H1 (cell line): ENCODE data around the gene RCC2. TPM values are rescaled to one million over a fixed set of nuclear protein-coding genes. Genes with fewer than 3 reads are reported as not detected.

Experiments used
- CTCF ChIA-PET: fragments of 300-600 bp; sonication (Branson Sonifier 250); formaldehyde crosslinking; loops from one replicate; lab custom pipeline; 2021; ENCODE audit not compliant: partially characterized antibody; lab: Charles Lee
- POLR2A ChIA-PET: fragments of 300-600 bp; sonication (Branson Sonifier 250); formaldehyde crosslinking; loops from one replicate; lab custom pipeline; 2021; ENCODE audit warnings: inconsistent platforms; ENCODE audit not compliant: partially characterized antibody; lab: Charles Lee
- DNase-seq, 2 experiments: peaks; one replicate each; pipeline versions ENCODE4 v3.0.0 to v3.0.0-alpha.2; 2010 to 2022; ENCODE audit warnings: low spot score in 2 of 2, low read depth in 1 of 2, mixed read lengths in 1 of 2
- FAIRE-seq: peaks from 2 replicates; lab custom pipeline; 2011; peaks lifted over from hg19 to GRCh38; lab: Jason Lieb, UNC
- H2AFZ ChIP-seq: 2 replicates; pipeline ENCODE4 v1.8.1; 2012; ENCODE audit warnings: low read length, inconsistent platforms
- H2AK5ac ChIP-seq: 2 replicates; pipeline ENCODE4 v1.6.1; 2013; ENCODE audit warnings: low read depth, low read length
- H2BK120ac ChIP-seq: replicated peaks from 2 replicates; pipeline ENCODE3; 2013; ENCODE audit warnings: low read depth, low read length, inconsistent platforms
- H2BK12ac ChIP-seq: 2 replicates; pipeline ENCODE4 v1.6.1; 2013; ENCODE audit warnings: low read depth, low read length
- H2BK15ac ChIP-seq: 2 replicates; pipeline ENCODE4 v1.6.1; 2013; ENCODE audit warnings: low read length
- H2BK20ac ChIP-seq: 2 replicates; pipeline ENCODE4 v1.6.1; 2013; ENCODE audit warnings: low read length
- H2BK5ac ChIP-seq: 2 replicates; pipeline ENCODE4 v1.6.1; 2013; ENCODE audit warnings: low read depth, low read length
- H3K14ac ChIP-seq: 2 replicates; pipeline ENCODE4 v1.6.1; 2013; ENCODE audit warnings: inconsistent platforms; ENCODE audit not compliant: insufficient read length
- H3K18ac ChIP-seq: 2 replicates; pipeline ENCODE4 v1.6.1; 2013; ENCODE audit warnings: low read length; ENCODE audit errors: extremely low read depth
- H3K23ac ChIP-seq: 2 replicates; pipeline ENCODE4 v1.6.1; 2013; ENCODE audit warnings: inconsistent platforms; ENCODE audit not compliant: insufficient read length
- H3K23me2 ChIP-seq: 2 replicates; pipeline ENCODE4 v1.6.1; 2013; ENCODE audit warnings: low read depth, low read length
- H3K27ac ChIP-seq: 2 replicates; pipeline ENCODE4 v1.6.1; 2011; ENCODE audit warnings: low read depth, low read length, inconsistent platforms
- H3K27me3 ChIP-seq, 4 experiments: replicated peaks in 1 of 4; 1 replicate in 1 of 4; 2 replicates in 3 of 4; pipeline versions ENCODE4 v1.6.1 to v1.8.1; 2011 to 2013; ENCODE audit warnings: low read length in 3 of 4, mild to moderate bottlenecking in 3 of 4, inconsistent platforms in 2 of 4, mixed read lengths in 2 of 4, moderate library complexity in 1 of 4; ENCODE audit not compliant: control insufficient read depth in 3 of 4, insufficient read depth in 3 of 4; ENCODE audit errors: extremely low read depth in 1 of 4
- H3K36me3 ChIP-seq, 4 experiments: 2 replicates each; pipeline versions ENCODE4 v1.6.1 to v1.8.1; 2011 to 2013; ENCODE audit warnings: mild to moderate bottlenecking in 4 of 4, low read length in 3 of 4, moderate library complexity in 2 of 4, control low read depth in 1 of 4, inconsistent platforms in 1 of 4; ENCODE audit not compliant: insufficient read depth in 4 of 4, control insufficient read depth in 2 of 4
- H3K4ac ChIP-seq: replicated peaks from 2 replicates; pipeline ENCODE3; 2013; ENCODE audit warnings: low read length, low read depth, mixed read lengths, inconsistent platforms; ENCODE audit not compliant: insufficient read length
- H3K4me1 ChIP-seq, 4 experiments: replicated peaks in 1 of 4; 1 replicate in 1 of 4; 2 replicates in 3 of 4; pipeline versions ENCODE4 v1.6.1 to v1.8.1; 2011 to 2013; ENCODE audit warnings: low read length in 3 of 4, inconsistent platforms in 2 of 4, mixed read lengths in 1 of 4; ENCODE audit not compliant: insufficient read depth in 4 of 4, control insufficient read depth in 3 of 4
- H3K4me2 ChIP-seq, 2 experiments: 2 replicates each; pipeline versions ENCODE4 v1.6.1 to v1.8.1; 2011 to 2013; ENCODE audit warnings: low read depth in 2 of 2, low read length in 2 of 2, control low read depth in 1 of 2, inconsistent platforms in 1 of 2, mild to moderate bottlenecking in 1 of 2; ENCODE audit not compliant: insufficient read depth in 1 of 2
- H3K4me3 ChIP-seq, 4 experiments: fragments of 200-600, 300-600 bp in 1 of 4; sonication (generic), shearing (Covaris generic), sonication (Bioruptor Twin) in 1 of 4; 2 replicates each; pipeline versions ENCODE4 v1.5.1 to v1.8.1; 2011 to 2016; ENCODE audit warnings: low read length in 4 of 4, low read depth in 3 of 4, control low read depth in 2 of 4, inconsistent platforms in 2 of 4, mild to moderate bottlenecking in 2 of 4, mixed read lengths in 1 of 4, moderate library complexity in 1 of 4; ENCODE audit not compliant: insufficient read depth in 2 of 4; ENCODE audit errors: extremely low read depth in 1 of 4
- H3K56ac ChIP-seq: replicated peaks from 2 replicates; pipeline ENCODE3; 2013; ENCODE audit warnings: low read depth, mild to moderate bottlenecking, mixed read lengths, low read length, inconsistent platforms; ENCODE audit not compliant: insufficient read length
- H3K79me1 ChIP-seq: 2 replicates; pipeline ENCODE4 v1.6.1; 2013; ENCODE audit warnings: low read depth, low read length, control low read depth
- H3K79me2 ChIP-seq, 2 experiments: 2 replicates each; pipeline versions ENCODE4 v1.6.1 to v1.8.1; 2012 to 2013; ENCODE audit warnings: low read length in 2 of 2, mild to moderate bottlenecking in 2 of 2, inconsistent platforms in 1 of 2; ENCODE audit not compliant: insufficient read depth in 2 of 2, control insufficient read depth in 1 of 2
- H3K9ac ChIP-seq, 4 experiments: replicated peaks in 1 of 4; 1 replicate in 1 of 4; 2 replicates in 3 of 4; pipeline versions ENCODE4 v1.6.1 to v1.8.1; 2011 to 2013; ENCODE audit warnings: low read depth in 3 of 4, low read length in 3 of 4, control low read depth in 2 of 4, mild to moderate bottlenecking in 2 of 4, moderate library complexity in 2 of 4, inconsistent platforms in 1 of 4; ENCODE audit errors: extremely low read depth in 1 of 4
- H3K9me3 ChIP-seq, 2 experiments: 2 replicates each; pipeline versions ENCODE4 v1.6.1 to v1.8.1; 2012 to 2013; ENCODE audit warnings: mild to moderate bottlenecking in 2 of 2, moderate library complexity in 2 of 2, control low read depth in 1 of 2, inconsistent platforms in 1 of 2, low read depth in 1 of 2, low read length in 1 of 2, mixed read lengths in 1 of 2; ENCODE audit not compliant: insufficient read depth in 2 of 2
- H4K20me1 ChIP-seq, 2 experiments: replicated peaks in 1 of 2; 2 replicates each; pipeline versions ENCODE3 to v1.8.1; 2011 to 2013; ENCODE audit warnings: inconsistent platforms in 2 of 2, low read length in 2 of 2, mild to moderate bottlenecking in 1 of 2; ENCODE audit not compliant: insufficient read depth in 2 of 2, control insufficient read depth in 1 of 2
- H4K5ac ChIP-seq: 2 replicates; pipeline ENCODE4 v1.6.1; 2013; ENCODE audit warnings: low read length, low read depth, mixed read lengths, inconsistent platforms; ENCODE audit not compliant: insufficient read length
- H4K8ac ChIP-seq: 2 replicates; pipeline ENCODE4 v1.8.0; 2013; ENCODE audit warnings: mild to moderate bottlenecking, moderate library complexity, low read length, inconsistent platforms; ENCODE audit not compliant: insufficient read depth; ENCODE audit errors: extremely low read depth
- H4K91ac ChIP-seq: replicated peaks from 2 replicates; pipeline ENCODE3; 2013; ENCODE audit warnings: low read length, mixed read lengths, inconsistent platforms; ENCODE audit not compliant: insufficient read length
- BACH1 ChIP-seq: IDR thresholded peaks from 2 replicates; pipeline ENCODE4 v1.6.1; 2012; ENCODE audit warnings: low read length, improper control_type of control experiment
- EZH2 ChIP-seq: fragments of 200-600 bp; sonication (generic); IDR thresholded peaks from 2 replicates; pipeline ENCODE4 v1.7.1; 2012; ENCODE audit warnings: low read depth, mild to moderate bottlenecking, moderate library complexity, low read length, inconsistent platforms; ENCODE audit not compliant: severe bottlenecking
- HDAC6 ChIP-seq: IDR thresholded peaks from one replicate; pipeline ENCODE4 v1.7.1; 2012; ENCODE audit warnings: low read depth, mild to moderate bottlenecking, inconsistent platforms, low read length, moderate library complexity
- KDM1A ChIP-seq: fragments of 200-600, 300-600 bp; sonication (generic); IDR thresholded peaks from 2 replicates; pipeline ENCODE4 v1.7.1; 2016; ENCODE audit warnings: mild to moderate bottlenecking, low read length, borderline replicate concordance
- SUZ12 ChIP-seq: fragments of 200-600 bp; sonication (generic); IDR thresholded peaks from 2 replicates; pipeline ENCODE4 v1.6.1; 2012; ENCODE audit warnings: mild to moderate bottlenecking, inconsistent platforms, low read length, moderate library complexity, mixed read lengths
- YY1 ChIP-seq: IDR thresholded peaks from 2 replicates; pipeline ENCODE4 v1.6.1; 2011; ENCODE audit warnings: low read depth, mild to moderate bottlenecking, low read length
- WGBS, 2 experiments: shearing (Covaris generic) in 1 of 2; methylation state at CpG; one replicate each; pipeline versions ENCODE4 v1.1.6 to v1.1.7; 2013 to 2015; ENCODE audit warnings: low lambda C conversion rate in 2 of 2, mixed read lengths in 2 of 2, inconsistent platforms in 1 of 2, low coverage in 1 of 2, missing lambda C conversion rate in 1 of 2; ENCODE audit not compliant: insufficient replicate concordance in 2 of 2, insufficient coverage in 1 of 2, insufficient read length in 1 of 2; ENCODE audit errors: extremely low coverage in 1 of 2, missing lambda C conversion rate in 1 of 2; 5-methylcytosine and 5-hydroxymethylcytosine counted together
- polyA plus RNA-seq, 7 experiments: library from polyadenylated mRNA; depleted of rRNA in 3 of 7; stranded (reverse) in 5 of 7; unstranded in 2 of 7; fragments of >200 nt in 5 of 7; fragments of 200-250 nt in 2 of 7; gene quantifications; 1 replicate in 5 of 7; 2 replicates in 1 of 7; 4 replicates in 1 of 7; pipeline versions ENCODE4 v1.2.1 to v1.2.3, GENCODE V29; 2011 to 2013; ENCODE audit warnings: missing spikeins in 2 of 7, mixed read lengths in 2 of 7
- total RNA-seq: library from RNA; stranded (reverse); fragmentation: NEBNext Ultra II Directional; extraction: Animal tissue kit (Norgen Biotek cat#: 25700); gene quantifications from 2 replicates; pipeline ENCODE4 v1.2.1, GENCODE V29; 2021

Gene RCC2
- total and polyA plus RNA-seq, 2 of the 8 experiments (the other 6 are each of a cell fraction or from before 2014, with no cell fraction given), result 229 to 455 TPM

GRCh38 chr1:17451731-17452130, 12.3 kb upstream of the RCC2 start:
- H3K4me3 ChIP-seq, result no peak overlapping the region
- H3K56ac ChIP-seq, result no peak overlapping the region
- no peak overlapping the region for H3K18ac ChIP-seq
- H2AK5ac ChIP-seq, result peak overlapping the region; percentile 89; the same call in 1 of the 2 replicates
- H3K4me1 ChIP-seq, result peaks cover 0 to 2% (median 0%) of the 10 kb centered on the region in 4 experiments; a peak in 1 of 7 replicates
- DNase-seq (no peak), FAIRE-seq (no peak)
- no peaks in the 10 kb centered on the region for H3K79me1 ChIP-seq
- H3K36me3 ChIP-seq, result no peaks in the 10 kb centered on the region
- H3K14ac ChIP-seq, result no peak overlapping the region
- H2AFZ ChIP-seq, result 0 out of 2 replicates have a peak overlapping the region, but pooled peaks have one; percentile 6
- peak overlapping the region; percentile 6; the same call in 1 of the 2 replicates for H2BK20ac ChIP-seq
- H2BK12ac ChIP-seq, result 0 out of 2 replicates have a peak overlapping the region, but pooled peaks have one; percentile 20
- WGBS, 2 experiments, result 87% methylated on average over 6 of the region's 7 CpGs; no CpG with 5 or more reads in 1 of the 2 experiments
- no peak overlapping the region for H4K8ac ChIP-seq
- H3K4ac ChIP-seq, result no peak overlapping the region
- H4K20me1 ChIP-seq, result no peaks in the 10 kb centered on the region
- no peaks in the 10 kb centered on the region for H3K9me3 ChIP-seq
- H4K5ac ChIP-seq, result no peak overlapping the region
- no peaks in the 10 kb centered on the region for H3K23me2 ChIP-seq
- no peak overlapping the region for H3K23ac ChIP-seq
- POLR2A ChIA-PET, result interaction anchor here (0.9 to 3.0 kb wide), 7 partner anchors 9 to 25 kb away, joined by 3 to 19 read pairs (median 6); partner anchors contain the start of gene RCC2
- no peak overlapping the region for H2BK120ac ChIP-seq
- H2BK15ac ChIP-seq, result peak overlapping the region; percentile 4; the same call in 1 of the 2 replicates
- no peaks in the 10 kb centered on the region for H3K79me2 ChIP-seq
- H3K27ac ChIP-seq, result no peak overlapping the region
- TF ChIP-seq SUZ12, result no peak
- no peak for TF ChIP-seq HDAC6
- no peak for TF ChIP-seq YY1
- TF ChIP-seq BACH1, result no peak
- TF ChIP-seq KDM1A, result no peak
- TF ChIP-seq EZH2, result no peak
- H3K4me2 ChIP-seq, result no peak overlapping the region
- H3K9ac ChIP-seq, result no peak overlapping the region; a peak in 1 of 7 replicates
- H3K27me3 ChIP-seq, result no peaks in the 10 kb centered on the region
- CTCF ChIA-PET, result interaction anchor here (0.6 to 3.6 kb wide), 22 partner anchors 9 to 293 kb away, joined by 3 to 34 read pairs (median 4); no protein-coding TSS in a partner anchor
- H4K91ac ChIP-seq, result no peak overlapping the region
- no peak overlapping the region; the same call in 1 of the 2 replicates for H2BK5ac ChIP-seq
